Tibial nerve (tissue), 3 donors: Measurements from ENCODE around the gene DLGAP1.

Experiments
- CTCF ChIP-seq, 5 experiments: fragments of 200-600 bp in 3 of 5; fragments of 450-650 bp in 2 of 5; sonication (generic) in 3 of 5; IDR thresholded peaks; one replicate each; pipeline ENCODE4 v1.5.1; 2016 to 2019; ENCODE audit warnings: antibody characterized with exemption in 5 of 5, mild to moderate bottlenecking in 3 of 5, moderate library complexity in 2 of 5
- POLR2A ChIP-seq, 2 donors: fragments of 450-650 bp; IDR thresholded peaks; one replicate each; pipeline ENCODE4 v1.6.1; 2017; ENCODE audit warnings: antibody characterized with exemption in 2 of 2, mild to moderate bottlenecking in 2 of 2, moderate library complexity in 2 of 2

- TF ChIP-seq CTCF (IDR thresholded peaks at IDR 0.05): no peak
- no peak for TF ChIP-seq POLR2A (IDR thresholded peaks at IDR 0.05)
These were observed 858.8 kb downstream of the DLGAP1 start for GRCh38 chr18:3596324-3596636.
